Measurements from ENCODE around the gene RAP1GAP. TPM values are rescaled to one million over a fixed set of nuclear protein-coding genes. Genes with fewer than 3 reads are reported as not detected.

Gene RAP1GAP
- total and polyA plus RNA-seq, 2 of the 13 experiments (the other 11 are each of a cell fraction or from before 2014, with no cell fraction given): 11.9 to 37.5 TPM

- TF ChIP-seq ZBTB49 (CRISPR knock-in tag; IDR thresholded peaks at IDR 0.05; ENCODE audit: borderline replicate concordance) (no peak), ZNF629 (CRISPR knock-in tag; conservative IDR thresholded peaks at IDR 0.05) (peak; percentile 83), ZNF567 (CRISPR knock-in tag; IDR thresholded peaks at IDR 0.05; ENCODE audit: borderline replicate concordance) (no peak), TP53 (CRISPR knock-in tag; conservative IDR thresholded peaks at IDR 0.05) (no peak), POLR2AphosphoS2 (IDR thresholded peaks at IDR 0.05; ENCODE audit: low read depth, low read length) (no peak), RFX1 (IDR thresholded peaks at IDR 0.05) (no peak), MTF1 (CRISPR knock-in tag; IDR thresholded peaks at IDR 0.05) (no peak), NR0B2 (CRISPR knock-in tag; IDR thresholded peaks at IDR 0.05) (no peak), SP5 (CRISPR knock-in tag; IDR thresholded peaks at IDR 0.05; ENCODE audit: borderline replicate concordance, low read depth) (no peak), ZBTB2 (CRISPR knock-in tag; IDR thresholded peaks at IDR 0.05; ENCODE audit: low read depth) (no peak), GMEB1 (CRISPR knock-in tag; IDR thresholded peaks at IDR 0.05; ENCODE audit: borderline replicate concordance) (no peak), ZNF232 (CRISPR knock-in tag; IDR thresholded peaks at IDR 0.05; ENCODE audit: borderline replicate concordance) (no peak)
Observed at GRCh38 chr1:21625390-21626190, 43.6 kb downstream of the RAP1GAP start (continued).

Measured in HepG2 (cell line).